ENCODE data around the gene ZNF211.
A peak's percentile ranks its signal among the peaks of the same experiment; 100 is the strongest.

The ZNF211 gene

GRCh38 chr19:57620673-57621348 lies 12.2 kb upstream of the ZNF211 start:
- Histone ChIP-seq H3K4me3 (ENCODE audit: insufficient read depth, low read depth, low read length) (no peak overlapping the region), H3K27ac (ENCODE audit: insufficient read depth, low read depth, low read length, poor library complexity, severe bottlenecking) (no peak overlapping the region), H3K36me3 (ENCODE audit: control insufficient read depth, insufficient read depth, low read length) (peaks cover 89% of the 10 kb centered on the region), H3K9me3 (ENCODE audit: control insufficient read depth, low read length) (peaks cover 22% of the 10 kb centered on the region), H3K4me1 (ENCODE audit: control insufficient read depth, insufficient read depth, low read length) (no peaks in the 10 kb centered on the region), H3K27me3 (ENCODE audit: control insufficient read depth, insufficient read depth, low read length, poor library complexity, severe bottlenecking) (no peaks in the 10 kb centered on the region)
- WGBS, 2 experiments, result 97% methylated on average over 10 of the region's 10 CpGs

DNA sequence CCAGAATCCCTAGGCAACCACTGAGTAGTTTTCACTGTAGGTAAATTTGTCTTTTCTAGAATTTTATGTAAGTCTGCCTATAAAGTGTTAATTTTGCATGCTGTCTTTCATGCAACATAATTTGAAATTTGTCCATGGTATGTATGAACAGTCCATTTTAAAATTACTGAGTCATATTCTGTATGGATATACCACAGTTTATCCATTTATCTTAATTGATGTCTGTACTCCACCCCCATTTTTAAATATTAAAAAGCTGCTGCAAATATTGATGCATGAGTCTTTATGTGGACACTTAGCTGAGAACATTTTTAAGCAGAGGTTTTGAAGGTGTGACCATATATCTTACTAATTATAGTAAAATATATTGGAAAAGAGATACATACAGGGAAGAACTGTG lies 9.9 kb upstream of the ZNF211 start:
- Histone ChIP-seq H3K4me3 (ENCODE audit: insufficient read depth, low read depth, low read length) (no peak overlapping the region), H3K4me1 (ENCODE audit: control insufficient read depth, insufficient read depth, low read length) (no peaks in the 10 kb centered on the region), H3K27ac (ENCODE audit: insufficient read depth, low read depth, low read length, poor library complexity, severe bottlenecking) (no peak overlapping the region), H3K27me3 (ENCODE audit: control insufficient read depth, insufficient read depth, low read length, poor library complexity, severe bottlenecking) (no peaks in the 10 kb centered on the region), H3K36me3 (ENCODE audit: control insufficient read depth, insufficient read depth, low read length) (peaks cover 66% of the 10 kb centered on the region), H3K9me3 (ENCODE audit: control insufficient read depth, low read length) (peaks cover 22% of the 10 kb centered on the region)

DNA sequence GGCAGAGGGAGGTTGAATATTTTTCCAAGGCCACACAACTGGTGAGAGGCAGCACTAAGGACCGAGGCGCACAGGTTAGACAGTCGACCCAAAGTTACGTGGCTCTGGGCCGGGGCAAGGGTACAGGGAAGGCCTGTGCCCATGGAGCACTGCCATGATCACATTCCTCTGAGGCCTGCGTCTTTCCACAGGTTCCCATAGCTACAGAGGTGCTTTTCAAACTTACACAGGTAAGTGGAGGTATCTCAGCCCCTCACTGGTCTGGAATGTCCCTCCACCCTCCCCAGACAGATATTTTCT lies 814 bp downstream of the ZNF211 start:
- Histone ChIP-seq H3K9me3 (ENCODE audit: control insufficient read depth, low read length) (no peaks in the 10 kb centered on the region), H3K27ac (ENCODE audit: insufficient read depth, low read depth, low read length, poor library complexity, severe bottlenecking) (no peak overlapping the region), H3K36me3 (ENCODE audit: control insufficient read depth, insufficient read depth, low read length) (peaks cover 12% of the 10 kb centered on the region), H3K27me3 (ENCODE audit: control insufficient read depth, insufficient read depth, low read length, poor library complexity, severe bottlenecking) (no peaks in the 10 kb centered on the region), H3K4me3 (ENCODE audit: insufficient read depth, low read depth, low read length) (peak overlapping the region; percentile 81), H3K4me1 (ENCODE audit: control insufficient read depth, insufficient read depth, low read length) (no peaks in the 10 kb centered on the region)
- WGBS, 2 experiments, result 75 to 76% methylated on average over 6 of the region's 6 CpGs

DNA sequence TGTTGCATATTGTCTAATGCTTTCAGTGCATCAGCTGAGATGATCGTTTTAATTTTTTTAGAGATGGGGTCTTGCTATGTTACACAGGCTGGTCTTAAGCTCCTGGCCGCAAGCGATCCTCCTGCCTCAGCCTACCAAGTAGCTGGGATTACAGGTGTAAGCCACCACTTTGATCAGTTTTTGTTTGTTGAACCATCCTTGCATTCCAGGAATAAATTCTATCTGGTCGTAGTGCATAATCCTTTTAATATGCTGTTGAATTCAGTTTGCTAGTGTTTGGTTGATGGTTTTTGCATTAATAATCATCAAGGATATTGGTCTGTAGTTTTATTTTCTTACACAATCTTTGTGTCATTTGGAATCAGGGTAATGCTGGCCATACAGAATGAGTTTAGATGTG lies 4.4 kb downstream of the ZNF211 start:
- H3K36me3 ChIP-seq (ENCODE audit: control insufficient read depth, insufficient read depth, low read length), result peaks cover 46% of the 10 kb centered on the region

DNA sequence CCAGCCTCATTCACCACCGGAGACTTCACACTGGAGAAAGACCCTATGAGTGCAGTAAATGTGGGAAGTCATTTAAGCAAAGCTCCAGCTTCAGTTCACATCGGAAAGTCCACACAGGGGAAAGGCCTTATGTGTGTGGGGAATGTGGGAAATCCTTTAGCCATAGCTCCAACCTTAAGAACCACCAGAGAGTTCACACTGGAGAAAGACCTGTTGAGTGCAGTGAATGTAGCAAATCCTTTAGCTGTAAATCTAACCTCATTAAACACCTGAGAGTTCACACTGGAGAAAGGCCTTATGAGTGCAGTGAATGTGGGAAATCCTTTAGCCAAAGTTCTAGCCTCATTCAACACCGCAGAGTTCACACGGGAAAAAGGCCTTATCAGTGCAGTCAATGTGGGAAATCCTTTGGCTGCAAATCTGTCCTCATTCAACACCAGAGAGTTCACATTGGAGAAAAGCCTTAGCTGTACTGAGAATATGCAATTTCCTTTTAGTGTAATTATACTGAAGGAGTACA lies 8.8 kb downstream of the ZNF211 start:
- no peaks in the 10 kb centered on the region for H3K27me3 ChIP-seq (ENCODE audit: control insufficient read depth, insufficient read depth, low read length, poor library complexity, severe bottlenecking)
- peaks cover 46% of the 10 kb centered on the region for H3K36me3 ChIP-seq (ENCODE audit: control insufficient read depth, insufficient read depth, low read length)
- no peak overlapping the region for H3K4me3 ChIP-seq (ENCODE audit: insufficient read depth, low read depth, low read length)
- no peaks in the 10 kb centered on the region for H3K9me3 ChIP-seq (ENCODE audit: control insufficient read depth, low read length)
- no peaks in the 10 kb centered on the region for H3K4me1 ChIP-seq (ENCODE audit: control insufficient read depth, insufficient read depth, low read length)
- WGBS, 2 experiments, result 92 to 95% methylated on average over 4 of the region's 4 CpGs
- no peak overlapping the region for H3K27ac ChIP-seq (ENCODE audit: insufficient read depth, low read depth, low read length, poor library complexity, severe bottlenecking)

More for the DNA sequence above, 4.4 kb downstream of the ZNF211 start:
- Histone ChIP-seq H3K9me3 (ENCODE audit: control insufficient read depth, low read length) (no peaks in the 10 kb centered on the region), H3K4me1 (ENCODE audit: control insufficient read depth, insufficient read depth, low read length) (no peaks in the 10 kb centered on the region), H3K4me3 (ENCODE audit: insufficient read depth, low read depth, low read length) (no peak overlapping the region), H3K27ac (ENCODE audit: insufficient read depth, low read depth, low read length, poor library complexity, severe bottlenecking) (no peak overlapping the region), H3K27me3 (ENCODE audit: control insufficient read depth, insufficient read depth, low read length, poor library complexity, severe bottlenecking) (no peaks in the 10 kb centered on the region)
- WGBS, 2 experiments, result 95 to 97% methylated on average over 4 of the region's 4 CpGs

- Histone ChIP-seq H3K27ac (ENCODE audit: insufficient read depth, low read depth, low read length, poor library complexity, severe bottlenecking) (no peak overlapping the region), H3K4me1 (ENCODE audit: control insufficient read depth, insufficient read depth, low read length) (no peaks in the 10 kb centered on the region), H3K36me3 (ENCODE audit: control insufficient read depth, insufficient read depth, low read length) (peaks cover 46% of the 10 kb centered on the region), H3K4me3 (ENCODE audit: insufficient read depth, low read depth, low read length) (no peak overlapping the region), H3K9me3 (ENCODE audit: control insufficient read depth, low read length) (no peaks in the 10 kb centered on the region), H3K27me3 (ENCODE audit: control insufficient read depth, insufficient read depth, low read length, poor library complexity, severe bottlenecking) (no peaks in the 10 kb centered on the region)
- 93 to 96% methylated on average over 3 to 4 of the region's 4 CpGs for WGBS, 2 experiments
Measured at GRCh38 chr19:57642396-57643046, 9.6 kb downstream of the ZNF211 start.

- H3K9me3 ChIP-seq (ENCODE audit: control insufficient read depth, low read length), result no peaks in the 10 kb centered on the region
- no peaks in the 10 kb centered on the region for H3K27me3 ChIP-seq (ENCODE audit: control insufficient read depth, insufficient read depth, low read length, poor library complexity, severe bottlenecking)
- no peak overlapping the region for H3K4me3 ChIP-seq (ENCODE audit: insufficient read depth, low read depth, low read length)
- H3K36me3 ChIP-seq (ENCODE audit: control insufficient read depth, insufficient read depth, low read length), result peaks cover 44% of the 10 kb centered on the region
- no peak overlapping the region for H3K27ac ChIP-seq (ENCODE audit: insufficient read depth, low read depth, low read length, poor library complexity, severe bottlenecking)
- H3K4me1 ChIP-seq (ENCODE audit: control insufficient read depth, insufficient read depth, low read length), result no peaks in the 10 kb centered on the region
Measured at GRCh38 chr19:57643734-57644133, 10.8 kb downstream of the ZNF211 start.

GRCh38 chr19:57648331-57649003 lies 15.5 kb downstream of the ZNF211 start:
- no peak overlapping the region for H3K4me3 ChIP-seq (ENCODE audit: insufficient read depth, low read depth, low read length)
- H3K9me3 ChIP-seq (ENCODE audit: control insufficient read depth, low read length), result no peaks in the 10 kb centered on the region
- 81 to 86% methylated on average over 5 to 6 of the region's 6 CpGs for WGBS, 2 experiments
- no peaks in the 10 kb centered on the region for H3K36me3 ChIP-seq (ENCODE audit: control insufficient read depth, insufficient read depth, low read length)
- H3K27me3 ChIP-seq (ENCODE audit: control insufficient read depth, insufficient read depth, low read length, poor library complexity, severe bottlenecking), result no peaks in the 10 kb centered on the region
- H3K27ac ChIP-seq (ENCODE audit: insufficient read depth, low read depth, low read length, poor library complexity, severe bottlenecking), result no peak overlapping the region
- H3K4me1 ChIP-seq (ENCODE audit: control insufficient read depth, insufficient read depth, low read length), result no peaks in the 10 kb centered on the region

GRCh38 chr19:57651654-57651996 lies 18.7 kb downstream of the ZNF211 start:
- no peak overlapping the region for H3K4me3 ChIP-seq (ENCODE audit: insufficient read depth, low read depth, low read length)
- no peaks in the 10 kb centered on the region for H3K27me3 ChIP-seq (ENCODE audit: control insufficient read depth, insufficient read depth, low read length, poor library complexity, severe bottlenecking)
- 74 to 75% methylated on average over 6 of the region's 6 CpGs for WGBS, 2 experiments
- H3K4me1 ChIP-seq (ENCODE audit: control insufficient read depth, insufficient read depth, low read length), result no peaks in the 10 kb centered on the region
- H3K27ac ChIP-seq (ENCODE audit: insufficient read depth, low read depth, low read length, poor library complexity, severe bottlenecking), result no peak overlapping the region
- no peaks in the 10 kb centered on the region for H3K9me3 ChIP-seq (ENCODE audit: control insufficient read depth, low read length)
- H3K36me3 ChIP-seq (ENCODE audit: control insufficient read depth, insufficient read depth, low read length), result no peaks in the 10 kb centered on the region

DNA sequence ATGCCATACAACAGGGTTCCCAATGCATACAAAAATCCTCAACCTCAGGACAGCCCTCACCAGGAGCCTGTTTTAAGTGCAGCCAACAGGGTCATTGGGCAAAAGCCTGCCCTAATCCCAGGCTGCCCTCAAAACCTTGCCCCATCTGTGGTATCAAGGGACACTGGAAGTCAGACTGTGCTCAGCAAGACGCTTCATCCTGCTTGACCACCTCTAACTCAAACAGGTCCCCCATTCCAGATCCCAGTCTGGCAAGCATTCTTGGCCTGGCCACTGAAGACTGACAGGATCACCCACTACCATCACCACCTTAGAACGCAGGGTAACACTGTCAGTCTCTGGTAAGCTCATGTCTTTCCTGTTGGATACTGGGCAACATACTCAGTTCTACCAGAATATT lies 20.7 kb downstream of the ZNF211 start:
- H3K27me3 ChIP-seq (ENCODE audit: control insufficient read depth, insufficient read depth, low read length, poor library complexity, severe bottlenecking), result peaks cover 4% of the 10 kb centered on the region
- WGBS, 2 experiments, result 81 to 87% methylated on average over 2 of the region's 2 CpGs
- H3K9me3 ChIP-seq (ENCODE audit: control insufficient read depth, low read length), result no peaks in the 10 kb centered on the region
- H3K27ac ChIP-seq (ENCODE audit: insufficient read depth, low read depth, low read length, poor library complexity, severe bottlenecking), result no peak overlapping the region
- H3K4me1 ChIP-seq (ENCODE audit: control insufficient read depth, insufficient read depth, low read length), result no peaks in the 10 kb centered on the region
- H3K4me3 ChIP-seq (ENCODE audit: insufficient read depth, low read depth, low read length), result no peak overlapping the region
- no peaks in the 10 kb centered on the region for H3K36me3 ChIP-seq (ENCODE audit: control insufficient read depth, insufficient read depth, low read length)

Measured in ectodermal cell (in vitro differentiated cells).